ENCODE data around the gene ELL. TPM values are rescaled to one million over a fixed set of nuclear protein-coding genes. Genes with fewer than 3 reads are reported as not detected.
A peak's percentile ranks its signal among the peaks of the same experiment; 100 is the strongest.

ELL gene
- total RNA-seq, 4 donors from 2014 or later, result 5.9 to 12.8 (median 9.9) TPM

DNA sequence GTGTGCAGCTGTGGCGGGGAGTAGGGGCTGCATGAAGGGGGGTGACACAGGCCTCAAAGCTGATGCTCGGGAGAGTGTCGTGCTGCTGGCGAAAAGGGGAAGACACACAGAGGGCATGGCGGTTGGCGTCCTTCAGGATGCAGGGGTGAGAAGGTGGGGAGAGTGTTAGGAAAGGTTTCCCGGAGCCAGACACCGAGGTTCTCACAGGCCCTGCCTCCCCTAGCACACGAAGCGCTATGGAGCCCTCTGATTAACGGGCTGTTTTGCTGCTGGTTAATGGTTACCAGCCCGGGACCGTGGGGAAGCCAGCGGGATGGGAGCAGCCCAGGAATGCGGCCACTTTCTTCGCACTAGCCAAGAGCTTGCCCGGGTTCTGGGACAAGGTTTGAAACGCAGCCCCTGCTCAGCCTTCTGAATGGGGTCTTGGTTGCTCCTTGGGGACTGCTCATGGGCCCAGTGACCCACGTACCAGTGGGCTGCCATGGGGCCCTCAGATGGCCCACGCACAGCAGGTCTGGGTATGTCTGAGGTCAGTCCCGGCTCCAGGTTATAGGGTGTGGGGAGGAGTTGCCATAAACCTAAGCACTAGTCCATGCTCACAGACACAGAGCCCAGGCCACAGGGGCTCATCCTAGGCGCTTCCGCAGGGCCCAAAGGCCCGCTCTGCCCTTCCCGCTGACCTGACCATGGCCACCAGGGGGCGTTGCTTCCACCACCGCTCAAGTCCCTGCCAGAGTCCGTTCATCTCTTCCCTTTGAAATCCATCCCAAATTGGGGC lies 52.6 kb downstream of the ELL start:
- 63 to 93% methylated on average over 15 to 17 of the region's 28 CpGs for WGBS, 2 donors
- intact Hi-C loops (cut with DNase I), result no loop called here
- H3K27ac ChIP-seq, result peak overlapping the region in 1 of 4 donors; percentile 36
- peaks cover 13 to 74% (median 55%) of the 10 kb centered on the region in 3 donors for H3K4me1 ChIP-seq
- H3K27me3 ChIP-seq, result no peaks in the 10 kb centered on the region
- no peaks in the 10 kb centered on the region for H3K9me3 ChIP-seq
- no peak overlapping the region for H3K4me3 ChIP-seq
- TF ChIP-seq, protein P1, sequence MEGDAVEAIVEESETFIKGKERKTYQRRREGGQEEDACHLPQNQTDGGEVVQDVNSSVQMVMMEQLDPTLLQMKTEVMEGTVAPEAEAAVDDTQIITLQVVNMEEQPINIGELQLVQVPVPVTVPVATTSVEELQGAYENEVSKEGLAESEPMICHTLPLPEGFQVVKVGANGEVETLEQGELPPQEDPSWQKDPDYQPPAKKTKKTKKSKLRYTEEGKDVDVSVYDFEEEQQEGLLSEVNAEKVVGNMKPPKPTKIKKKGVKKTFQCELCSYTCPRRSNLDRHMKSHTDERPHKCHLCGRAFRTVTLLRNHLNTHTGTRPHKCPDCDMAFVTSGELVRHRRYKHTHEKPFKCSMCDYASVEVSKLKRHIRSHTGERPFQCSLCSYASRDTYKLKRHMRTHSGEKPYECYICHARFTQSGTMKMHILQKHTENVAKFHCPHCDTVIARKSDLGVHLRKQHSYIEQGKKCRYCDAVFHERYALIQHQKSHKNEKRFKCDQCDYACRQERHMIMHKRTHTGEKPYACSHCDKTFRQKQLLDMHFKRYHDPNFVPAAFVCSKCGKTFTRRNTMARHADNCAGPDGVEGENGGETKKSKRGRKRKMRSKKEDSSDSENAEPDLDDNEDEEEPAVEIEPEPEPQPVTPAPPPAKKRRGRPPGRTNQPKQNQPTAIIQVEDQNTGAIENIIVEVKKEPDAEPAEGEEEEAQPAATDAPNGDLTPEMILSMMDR (IDR thresholded peaks at IDR 0.05), result peak; percentile 66 to 83 (median 72)
- TF ChIP-seq POLR2A (IDR thresholded peaks at IDR 0.05), result no peak
- DNase-seq, result no peak
- H3K36me3 ChIP-seq, result peaks cover 0 to 49% (median 8%) of the 10 kb centered on the region in 3 donors

DNA sequence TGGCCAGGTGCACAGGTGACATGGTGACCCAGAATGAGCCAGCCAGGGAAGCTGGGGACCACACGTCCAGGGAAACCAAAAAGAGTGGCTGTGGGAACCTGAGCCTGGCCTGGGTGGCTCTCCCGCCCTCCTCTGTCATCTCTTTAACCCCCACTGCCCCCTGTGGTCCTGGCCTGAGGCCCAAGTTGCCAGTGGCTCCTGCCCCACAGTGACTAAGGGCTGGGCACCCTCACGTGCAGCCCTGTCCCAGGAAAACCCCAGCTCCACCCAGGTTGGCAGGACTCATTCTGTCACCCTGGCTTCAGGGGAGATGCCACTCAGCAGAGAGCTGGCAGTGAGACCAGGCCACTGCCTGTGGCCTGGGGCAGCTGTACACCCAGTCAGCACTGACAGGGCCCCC lies 53.4 kb downstream of the ELL start:
- no peak for DNase-seq
- Histone ChIP-seq H3K27ac (peak overlapping the region in 1 of 4 donors; percentile 42), H3K27me3 (no peaks in the 10 kb centered on the region), H3K4me1 (peaks cover 7 to 74% (median 51%) of the 10 kb centered on the region in 3 donors), H3K4me3 (no peak overlapping the region), H3K9me3 (no peaks in the 10 kb centered on the region), H3K36me3 (peaks cover 0 to 54% (median 8%) of the 10 kb centered on the region in 3 donors)
- 63 to 90% methylated on average over 2 of the region's 3 CpGs for WGBS, 2 donors
- TF ChIP-seq, protein P1 (IDR thresholded peaks at IDR 0.05), result no peak
- TF ChIP-seq POLR2A (IDR thresholded peaks at IDR 0.05), result no peak
- intact Hi-C loops (cut with DNase I), result no loop called here

DNA sequence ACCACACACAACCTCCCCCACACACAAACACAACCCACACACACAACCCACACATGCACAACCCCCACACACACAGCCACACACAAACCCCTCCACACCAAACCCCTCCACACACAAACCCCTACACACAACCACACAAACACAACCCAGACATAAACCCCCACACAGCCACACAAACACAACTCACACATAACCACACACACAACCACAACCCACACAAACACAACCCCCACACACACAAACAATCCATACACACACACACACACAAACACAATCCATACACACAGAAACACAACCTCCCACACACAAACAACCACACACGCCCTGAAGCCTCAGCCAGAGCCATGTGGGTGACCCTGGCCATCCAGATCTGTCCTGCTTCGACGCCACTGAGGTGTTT lies 53.9 kb downstream of the ELL start:
- Histone ChIP-seq H3K4me1 (peaks cover 7 to 71% (median 46%) of the 10 kb centered on the region in 3 donors), H3K9me3 (no peaks in the 10 kb centered on the region), H3K36me3 (peaks cover 0 to 58% (median 4%) of the 10 kb centered on the region in 3 donors), H3K27me3 (no peaks in the 10 kb centered on the region), H3K4me3 (no peak overlapping the region), H3K27ac (peak overlapping the region in 1 of 4 donors; percentile 42)
- WGBS, 2 donors, result 69 to 80% methylated on average over 2 to 3 of the region's 3 CpGs
- no peak for TF ChIP-seq POLR2A (IDR thresholded peaks at IDR 0.05)
- TF ChIP-seq, protein P1 (IDR thresholded peaks at IDR 0.05), result no peak
- DNase-seq, result no peak
- intact Hi-C loops (cut with DNase I), result no loop called here

DNA sequence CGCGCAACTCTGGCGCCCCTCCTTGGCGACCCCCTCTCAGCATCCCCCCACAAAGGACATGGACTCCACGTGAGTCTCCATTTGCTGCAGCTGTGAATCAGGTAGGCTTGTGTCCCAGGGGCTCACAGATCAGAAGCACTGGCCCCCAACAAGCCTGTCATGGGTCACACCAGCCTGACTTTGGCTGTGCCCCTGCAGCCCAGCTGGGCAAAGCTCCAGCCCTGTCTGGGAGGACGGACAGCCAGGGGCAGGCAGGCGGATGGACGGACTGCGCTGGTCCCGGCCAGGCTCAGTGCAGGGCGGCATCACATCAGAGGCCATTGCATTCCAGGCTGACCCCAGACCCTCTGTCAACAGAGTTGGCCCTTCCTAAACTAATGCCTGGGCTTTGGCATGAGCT lies 55.5 kb downstream of the ELL start:
- Histone ChIP-seq H3K9me3 (no peaks in the 10 kb centered on the region), H3K4me1 (peaks cover 12 to 86% (median 54%) of the 10 kb centered on the region in 3 donors), H3K36me3 (peaks cover 2 to 52% (median 4%) of the 10 kb centered on the region in 3 donors), H3K27ac (peak overlapping the region in 3 of 4 donors; percentile 13 to 88 (median 85)), H3K4me3 (no peak overlapping the region), H3K27me3 (no peaks in the 10 kb centered on the region)
- intact Hi-C loops (cut with DNase I), result no loop called here
- 90 to 100% methylated on average over 4 to 5 of the region's 11 CpGs for WGBS, 2 donors
- TF ChIP-seq POLR2A (IDR thresholded peaks at IDR 0.05), result no peak
- TF ChIP-seq, protein P1 (IDR thresholded peaks at IDR 0.05), result no peak
- DNase-seq, result no peak

DNA sequence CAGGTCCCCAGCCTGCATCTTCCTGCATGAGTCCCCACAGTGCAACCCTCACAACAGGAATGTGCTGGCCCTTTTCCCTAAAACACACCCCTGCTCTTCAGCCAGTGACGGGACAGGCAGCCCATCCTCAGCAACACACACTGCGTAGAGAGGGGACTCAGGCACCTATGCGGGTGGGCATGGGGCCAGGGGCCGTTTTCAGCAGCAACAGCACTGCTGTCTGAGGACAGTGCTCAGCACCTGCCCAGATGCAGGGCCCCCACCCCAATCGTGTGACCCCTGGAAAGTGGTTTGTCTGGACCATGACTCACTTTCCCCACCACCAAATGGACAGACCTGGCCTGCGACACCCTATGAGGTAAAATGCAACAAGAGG lies 55.9 kb downstream of the ELL start:
- H3K27ac ChIP-seq, result peak overlapping the region in 3 of 4 donors; percentile 70 to 88 (median 85)
- DNase-seq, result no peak
- intact Hi-C loops (cut with DNase I), result no loop called here
- peaks cover 4 to 52% (median 6%) of the 10 kb centered on the region in 3 donors for H3K36me3 ChIP-seq
- WGBS, 2 donors, result 86 to 100% methylated on average over 1 to 5 of the region's 6 CpGs
- H3K4me1 ChIP-seq, result peaks cover 14 to 90% (median 58%) of the 10 kb centered on the region in 3 donors
- H3K4me3 ChIP-seq, result no peak overlapping the region
- no peaks in the 10 kb centered on the region for H3K27me3 ChIP-seq
- no peaks in the 10 kb centered on the region for H3K9me3 ChIP-seq
- TF ChIP-seq, protein P1 (IDR thresholded peaks at IDR 0.05), result no peak
- no peak for TF ChIP-seq POLR2A (IDR thresholded peaks at IDR 0.05)

All from esophagus squamous epithelium (tissue), 5 donors.